ENCODE data around the gene MYADML2. TPM values are rescaled to one million over a fixed set of nuclear protein-coding genes. Genes with fewer than 3 reads are reported as not detected.

Gene MYADML2
- total RNA-seq, 1 donor from 2014 or later = 0.69 TPM

DNA sequence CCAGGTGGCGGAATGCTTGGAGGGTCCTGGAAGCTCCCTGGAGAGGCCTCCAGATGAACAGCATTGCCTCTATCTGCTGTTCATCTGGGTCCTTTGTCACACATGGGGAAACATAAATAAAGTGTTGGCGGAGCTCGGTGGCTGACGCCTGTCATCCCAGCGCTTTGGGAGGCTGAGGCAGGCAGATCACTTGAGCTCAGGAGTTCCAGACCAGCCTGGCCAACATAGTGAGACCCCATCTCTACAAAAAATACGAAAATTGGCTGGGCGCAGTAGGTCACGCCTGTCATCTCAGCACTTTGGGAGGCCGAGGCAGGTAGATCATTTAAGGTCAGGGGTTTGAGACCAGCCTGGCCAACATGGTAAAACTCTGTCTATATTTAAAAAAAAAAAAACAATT is 2.2 kb downstream of the MYADML2 start:
- Mint-ChIP-seq H3K27ac (ENCODE audit: unreplicated experiment) (no peak overlapping the region), H3K9me3 (ENCODE audit: unreplicated experiment) (peaks cover 2% of the 10 kb centered on the region), H3K27me3 (ENCODE audit: unreplicated experiment) (peaks cover 1% of the 10 kb centered on the region), H3K4me3 (ENCODE audit: unreplicated experiment) (no peak overlapping the region), H3K36me3 (ENCODE audit: unreplicated experiment) (no peaks in the 10 kb centered on the region), H3K4me1 (ENCODE audit: low read depth, unreplicated experiment) (peaks cover 6% of the 10 kb centered on the region)
- DNase-seq = no peak
- TF ChIP-seq, protein P1, sequence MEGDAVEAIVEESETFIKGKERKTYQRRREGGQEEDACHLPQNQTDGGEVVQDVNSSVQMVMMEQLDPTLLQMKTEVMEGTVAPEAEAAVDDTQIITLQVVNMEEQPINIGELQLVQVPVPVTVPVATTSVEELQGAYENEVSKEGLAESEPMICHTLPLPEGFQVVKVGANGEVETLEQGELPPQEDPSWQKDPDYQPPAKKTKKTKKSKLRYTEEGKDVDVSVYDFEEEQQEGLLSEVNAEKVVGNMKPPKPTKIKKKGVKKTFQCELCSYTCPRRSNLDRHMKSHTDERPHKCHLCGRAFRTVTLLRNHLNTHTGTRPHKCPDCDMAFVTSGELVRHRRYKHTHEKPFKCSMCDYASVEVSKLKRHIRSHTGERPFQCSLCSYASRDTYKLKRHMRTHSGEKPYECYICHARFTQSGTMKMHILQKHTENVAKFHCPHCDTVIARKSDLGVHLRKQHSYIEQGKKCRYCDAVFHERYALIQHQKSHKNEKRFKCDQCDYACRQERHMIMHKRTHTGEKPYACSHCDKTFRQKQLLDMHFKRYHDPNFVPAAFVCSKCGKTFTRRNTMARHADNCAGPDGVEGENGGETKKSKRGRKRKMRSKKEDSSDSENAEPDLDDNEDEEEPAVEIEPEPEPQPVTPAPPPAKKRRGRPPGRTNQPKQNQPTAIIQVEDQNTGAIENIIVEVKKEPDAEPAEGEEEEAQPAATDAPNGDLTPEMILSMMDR (IDR thresholded peaks at IDR 0.05; ENCODE audit: partially characterized antibody, unreplicated experiment) = no peak

DNA sequence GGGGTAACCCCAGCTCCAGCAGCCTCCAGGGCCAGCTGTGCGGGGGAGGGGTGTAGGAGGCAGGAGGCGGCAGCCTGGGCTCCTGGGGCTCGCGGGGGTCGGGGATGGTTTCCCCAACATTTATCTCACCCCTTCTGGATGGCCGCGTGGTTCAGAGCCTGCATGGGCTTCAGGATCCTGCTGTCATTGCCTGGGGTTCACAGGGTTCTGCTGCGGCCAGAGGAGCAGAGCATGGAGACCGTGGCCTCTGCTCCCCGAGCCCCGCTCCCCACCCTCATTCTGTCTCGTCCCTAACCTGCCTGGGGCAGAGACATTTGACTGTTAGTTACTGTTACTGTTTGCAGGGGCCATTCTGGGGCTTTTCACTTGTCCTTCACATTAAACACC is 4.9 kb downstream of the MYADML2 start:
- H3K9me3 Mint-ChIP-seq (ENCODE audit: unreplicated experiment) = peaks cover 6% of the 10 kb centered on the region
- peak overlapping the region; percentile 78 for H3K27ac Mint-ChIP-seq (ENCODE audit: unreplicated experiment)
- H3K4me1 Mint-ChIP-seq (ENCODE audit: low read depth, unreplicated experiment) = peaks cover 16% of the 10 kb centered on the region
- peak overlapping the region; percentile 38 for H3K4me3 Mint-ChIP-seq (ENCODE audit: unreplicated experiment)
- DNase-seq = no peak
- H3K36me3 Mint-ChIP-seq (ENCODE audit: unreplicated experiment) = no peaks in the 10 kb centered on the region
- H3K27me3 Mint-ChIP-seq (ENCODE audit: unreplicated experiment) = peaks cover 6% of the 10 kb centered on the region
- TF ChIP-seq, protein P1 (IDR thresholded peaks at IDR 0.05; ENCODE audit: partially characterized antibody, unreplicated experiment) = no peak

DNA sequence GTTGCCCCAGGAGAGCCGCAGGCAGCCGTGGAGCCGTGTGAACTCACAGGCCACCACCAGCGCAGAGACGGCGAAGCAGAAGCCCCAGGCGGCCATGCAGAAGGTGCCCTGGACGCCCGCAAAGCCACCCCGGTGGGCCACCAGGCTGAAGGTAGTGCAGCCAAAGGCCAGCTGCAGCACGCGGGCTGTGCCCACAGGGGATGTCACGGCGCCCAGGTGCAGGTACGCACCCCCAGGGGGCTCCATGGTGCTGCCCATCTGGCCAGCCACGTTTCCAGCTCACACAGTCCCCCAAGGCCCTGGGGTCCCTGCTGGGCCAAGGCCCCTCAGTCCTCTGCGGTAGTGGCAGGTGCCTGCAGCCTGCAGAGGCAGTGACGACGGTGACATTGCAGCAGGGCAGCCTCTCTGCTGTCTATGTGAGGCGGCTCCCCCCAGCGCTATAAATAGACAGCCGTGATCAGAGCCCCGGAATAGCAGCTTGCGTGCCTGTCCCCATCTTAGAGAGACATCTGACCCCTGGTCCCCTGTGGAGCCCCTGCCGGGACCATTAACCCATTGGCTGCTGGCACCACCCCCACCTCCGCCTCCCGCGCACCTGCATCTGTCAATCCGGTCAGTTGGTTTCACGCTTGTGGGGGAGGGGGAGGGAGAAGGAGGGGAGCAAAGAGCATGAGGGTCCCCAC is 5.4 kb downstream of the MYADML2 start:
- no peaks in the 10 kb centered on the region for H3K36me3 Mint-ChIP-seq (ENCODE audit: unreplicated experiment)
- H3K4me3 Mint-ChIP-seq (ENCODE audit: unreplicated experiment) = peak overlapping the region; percentile 25
- TF ChIP-seq, protein P1 (IDR thresholded peaks at IDR 0.05; ENCODE audit: partially characterized antibody, unreplicated experiment) = no peak
- H3K4me1 Mint-ChIP-seq (ENCODE audit: low read depth, unreplicated experiment) = peaks cover 15% of the 10 kb centered on the region
- peaks cover 6% of the 10 kb centered on the region for H3K9me3 Mint-ChIP-seq (ENCODE audit: unreplicated experiment)
- H3K27ac Mint-ChIP-seq (ENCODE audit: unreplicated experiment) = peak overlapping the region; percentile 78
- peak; percentile 71 for DNase-seq
- peaks cover 6% of the 10 kb centered on the region for H3K27me3 Mint-ChIP-seq (ENCODE audit: unreplicated experiment)

DNA sequence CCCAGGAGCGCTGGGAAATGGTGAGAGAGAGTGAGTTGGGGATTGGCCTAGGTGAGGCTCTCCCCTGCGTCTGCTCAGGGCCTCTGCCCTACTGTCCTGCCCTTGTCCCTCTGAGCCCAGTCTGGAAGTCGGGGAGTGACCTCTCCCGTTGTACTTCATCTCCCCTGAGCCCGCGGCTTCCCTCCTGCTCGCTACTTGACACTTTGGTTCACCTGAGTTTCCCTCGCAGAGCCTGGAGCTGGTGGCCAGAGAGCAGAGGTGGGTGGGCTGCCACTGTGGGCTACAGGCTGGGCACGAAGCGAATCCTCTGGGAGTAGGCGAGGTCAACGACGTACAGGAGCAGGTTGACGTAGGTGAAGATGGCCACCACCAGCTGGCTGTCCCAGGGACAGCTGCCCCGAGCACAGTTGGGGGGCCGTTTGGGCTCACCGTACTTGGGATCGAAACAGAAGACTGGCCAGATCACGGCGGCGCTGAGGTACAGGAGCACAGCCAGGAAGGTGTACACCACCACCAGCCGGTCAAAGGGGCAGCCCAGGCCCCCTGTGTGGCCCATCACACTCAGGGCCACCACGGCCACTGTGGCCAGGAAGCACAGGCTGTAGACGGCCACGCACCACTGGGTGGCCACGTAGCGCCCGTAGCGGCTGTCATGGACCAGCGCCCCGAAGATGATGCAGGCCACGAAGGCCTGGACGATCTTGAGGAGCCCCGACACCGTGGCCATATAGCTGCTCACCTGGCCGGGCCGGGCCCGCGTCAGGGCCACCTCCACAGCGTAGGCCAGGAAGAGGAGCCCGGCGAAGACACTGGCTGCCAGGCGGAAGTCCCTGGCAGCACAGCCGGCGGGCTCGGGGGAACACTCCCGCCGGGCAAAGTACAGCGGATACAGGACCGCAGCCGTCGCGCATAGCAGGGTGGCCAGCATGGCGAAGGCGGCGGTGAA is 6.2 kb downstream of the MYADML2 start:
- Mint-ChIP-seq H3K27me3 (ENCODE audit: unreplicated experiment) (peaks cover 6% of the 10 kb centered on the region), H3K36me3 (ENCODE audit: unreplicated experiment) (no peaks in the 10 kb centered on the region), H3K9me3 (ENCODE audit: unreplicated experiment) (peaks cover 6% of the 10 kb centered on the region), H3K4me3 (ENCODE audit: unreplicated experiment) (peak overlapping the region; percentile 34), H3K4me1 (ENCODE audit: low read depth, unreplicated experiment) (peaks cover 15% of the 10 kb centered on the region), H3K27ac (ENCODE audit: unreplicated experiment) (peak overlapping the region; percentile 28)
- TF ChIP-seq, protein P1 (IDR thresholded peaks at IDR 0.05; ENCODE audit: partially characterized antibody, unreplicated experiment) = no peak
- DNase-seq = no peak

Data from glutamatergic neuron (in vitro differentiated cells).